Measurements from ENCODE around the gene RBM10. TPM values are rescaled to one million over a fixed set of nuclear protein-coding genes. Genes with fewer than 3 reads are reported as not detected.

RBM10 gene
- total RNA-seq, 1 donor from 2014 or later, result 29.6 TPM

- Mint-ChIP-seq H3K36me3 (ENCODE audit: low read depth) (peaks cover 67% of the 10 kb centered on the region), H3K4me3 (ENCODE audit: unreplicated experiment) (no peak overlapping the region), H3K9me3 (ENCODE audit: low read depth) (no peaks in the 10 kb centered on the region), H3K27ac (ENCODE audit: unreplicated experiment) (peak overlapping the region; percentile 68), H3K4me1 (ENCODE audit: low read depth) (peaks cover 12% of the 10 kb centered on the region), H3K27me3 (ENCODE audit: low read depth) (no peaks in the 10 kb centered on the region)
- no peak for TF ChIP-seq CTCF (IDR thresholded peaks at IDR 0.05)
- DNase-seq (ENCODE audit: low spot score), result peak; percentile 50
Observed at GRCh38 chrX:47208108-47208507, 63.1 kb downstream of the RBM10 start.

GRCh38 chrX:47209508-47210238, 64.7 kb downstream of the RBM10 start:
- DNase-seq (ENCODE audit: low spot score), result peak; percentile 76
- H3K27ac Mint-ChIP-seq (ENCODE audit: unreplicated experiment), result peak overlapping the region; percentile 36
- H3K4me3 Mint-ChIP-seq (ENCODE audit: unreplicated experiment), result no peak overlapping the region
- no peak for TF ChIP-seq CTCF (IDR thresholded peaks at IDR 0.05)
- no peaks in the 10 kb centered on the region for H3K27me3 Mint-ChIP-seq (ENCODE audit: low read depth)
- H3K4me1 Mint-ChIP-seq (ENCODE audit: low read depth), result peaks cover 19% of the 10 kb centered on the region
- H3K36me3 Mint-ChIP-seq (ENCODE audit: low read depth), result peaks cover 70% of the 10 kb centered on the region
- H3K9me3 Mint-ChIP-seq (ENCODE audit: low read depth), result no peaks in the 10 kb centered on the region

- Mint-ChIP-seq H3K27ac (ENCODE audit: unreplicated experiment) (peak overlapping the region; percentile 22), H3K4me3 (ENCODE audit: unreplicated experiment) (no peak overlapping the region), H3K9me3 (ENCODE audit: low read depth) (no peaks in the 10 kb centered on the region), H3K27me3 (ENCODE audit: low read depth) (no peaks in the 10 kb centered on the region), H3K4me1 (ENCODE audit: low read depth) (peaks cover 27% of the 10 kb centered on the region), H3K36me3 (ENCODE audit: low read depth) (peaks cover 71% of the 10 kb centered on the region)
- no peak for TF ChIP-seq CTCF (IDR thresholded peaks at IDR 0.05)
- DNase-seq (ENCODE audit: low spot score), result peak; percentile 53
Observed at GRCh38 chrX:47210661-47211425, 65.8 kb downstream of the RBM10 start.

- Mint-ChIP-seq H3K9me3 (ENCODE audit: low read depth) (no peaks in the 10 kb centered on the region), H3K27ac (ENCODE audit: unreplicated experiment) (peak overlapping the region; percentile 80), H3K4me3 (ENCODE audit: unreplicated experiment) (no peak overlapping the region), H3K36me3 (ENCODE audit: low read depth) (peaks cover 64% of the 10 kb centered on the region), H3K4me1 (ENCODE audit: low read depth) (peaks cover 35% of the 10 kb centered on the region), H3K27me3 (ENCODE audit: low read depth) (no peaks in the 10 kb centered on the region)
- DNase-seq (ENCODE audit: low spot score), result peak; percentile 72
- no peak for TF ChIP-seq CTCF (IDR thresholded peaks at IDR 0.05)
Observed at GRCh38 chrX:47212381-47213293, 67.6 kb downstream of the RBM10 start.

Measured in chondrocyte (in vitro differentiated cells).